PC-3 (cell line): ENCODE results near the gene COL4A1. TPM values are rescaled to one million over a fixed set of nuclear protein-coding genes. Genes with fewer than 3 reads are reported as not detected.

ENCODE experiments used
- ATAC-seq: fragments of 200-7000 bp; cut with Tn5 transposase; 2 replicates; pipeline ENCODE4 v1.9.1; 2020; ENCODE audit warnings: mild to moderate bottlenecking, moderate library complexity
- BruUV-seq: library from RNA; stranded (reverse); fragments of 400-500 nt; replicated peaks from 2 replicates; lab custom pipeline; 2021; lab: Mats Ljungman, UMichigan
- CTCF ChIA-PET: fragments of 300-600 bp; sonication (Branson Sonifier 250); formaldehyde crosslinking; loops from one replicate; lab custom pipeline; 2022; ENCODE audit warnings: antibody characterized with exemption; lab: Charles Lee
- POLR2A ChIA-PET: fragments of 300-600 bp; sonication (Branson Sonifier 250); formaldehyde crosslinking; loops from one replicate; lab custom pipeline; 2022; ENCODE audit warnings: antibody characterized with exemption; ENCODE audit not compliant: unreplicated experiment; lab: Charles Lee
- DNase-seq: peaks from one replicate; pipeline ENCODE4 v3.0.0-alpha.2; 2015
- H2AFZ ChIP-seq: fragments of 300-600 bp; sonication (generic); 2 replicates; pipeline ENCODE4 v1.6.0; 2016; ENCODE audit warnings: antibody characterized with exemption, low read length
- H3F3A ChIP-seq: fragments of 300-600 bp; sonication (generic); one replicate; pipeline ENCODE4 v1.6.0; 2017; ENCODE audit warnings: antibody characterized with exemption, low read length, control low read depth, mild to moderate bottlenecking; ENCODE audit not compliant: unreplicated experiment
- H3K27ac ChIP-seq: fragments of 300-600 bp; sonication (generic); 2 replicates; pipeline ENCODE4 v1.5.1; 2016; ENCODE audit warnings: mild to moderate bottlenecking, low read length
- H3K27me3 ChIP-seq: fragments of 300-600 bp; sonication (generic); 2 replicates; pipeline ENCODE4 v1.6.1; 2016; ENCODE audit warnings: low read length, mixed read lengths
- H3K36me3 ChIP-seq: fragments of 300-600 bp; sonication (generic); 2 replicates; pipeline ENCODE4 v1.6.1; 2016; ENCODE audit warnings: low read depth, mixed run types, low read length, mixed read lengths
- H3K4me1 ChIP-seq: fragments of 300-600 bp; sonication (generic); 2 replicates; pipeline ENCODE4 v1.5.1; 2016; ENCODE audit warnings: low read length; ENCODE audit not compliant: insufficient read depth
- H3K4me2 ChIP-seq: fragments of 300-600 bp; sonication (generic); 2 replicates; pipeline ENCODE4 v1.6.0; 2016; ENCODE audit warnings: low read length
- H3K4me3 ChIP-seq: fragments of 300-600 bp; sonication (generic); 2 replicates; pipeline ENCODE4 v1.5.1; 2016; ENCODE audit warnings: mild to moderate bottlenecking, low read length, mixed read lengths
- H3K79me2 ChIP-seq: fragments of 300-600 bp; sonication (generic); 2 replicates; pipeline ENCODE4 v1.6.1; 2017; ENCODE audit warnings: low read length, mixed read lengths
- H3K9ac ChIP-seq: fragments of 300-600 bp; sonication (generic); 2 replicates; pipeline ENCODE4 v1.6.0; 2016; ENCODE audit warnings: mild to moderate bottlenecking, low read length
- H3K9me2 ChIP-seq: fragments of 300-600 bp; sonication (generic); replicated peaks from 2 replicates; pipeline ENCODE4 v1.6.1; 2016; ENCODE audit warnings: mixed run types, low read length, mixed read lengths
- H3K9me3 ChIP-seq: fragments of 300-600 bp; sonication (generic); 2 replicates; pipeline ENCODE4 v1.6.1; 2016; ENCODE audit warnings: low read length, mixed read lengths
- H4K20me1 ChIP-seq: fragments of 300-600 bp; sonication (generic); 2 replicates; pipeline ENCODE4 v1.6.1; 2016; ENCODE audit warnings: low read length, mixed read lengths
- CTCF ChIP-seq: fragments of 300-600 bp; sonication (generic); conservative IDR thresholded peaks from 2 replicates; pipeline ENCODE4 v1.5.1; 2017; ENCODE audit warnings: antibody characterized with exemption, low read depth, mild to moderate bottlenecking, low read length
- EZH2 ChIP-seq: fragments of 300-600 bp; sonication (generic); IDR thresholded peaks from one replicate; pipeline ENCODE4 v1.6.1; 2017; ENCODE audit warnings: antibody characterized with exemption, mild to moderate bottlenecking, low read length; ENCODE audit not compliant: unreplicated experiment
- EZH2phosphoT487 ChIP-seq: fragments of 300-600 bp; sonication (generic); IDR thresholded peaks from 2 replicates; pipeline ENCODE4 v1.6.1; 2018; ENCODE audit warnings: mild to moderate bottlenecking, antibody characterized with exemption, low read length, borderline replicate concordance
- intact Hi-C: fragments of 100-400 bp; cut with micrococcal nuclease; formaldehyde crosslinking; loops from 2 replicates; pipeline ENCODE4 v1.9.0; 2023
- total RNA-seq: library from RNA; depleted of rRNA; stranded (reverse); fragments of >200 nt; gene quantifications from 2 replicates; pipeline ENCODE4 v1.2.3, GENCODE V29; 2014

Gene COL4A1
- total RNA-seq, 1 experiment from 2014 or later: 48.7 TPM

GRCh38 chr13:110227864-110228643 is 78.9 kb downstream of the COL4A1 start:
- H3F3A ChIP-seq: no peaks in the 10 kb centered on the region
- H2AFZ ChIP-seq: no peak overlapping the region
- no peaks in the 10 kb centered on the region for H3K9me2 ChIP-seq
- no peak overlapping the region for H3K9ac ChIP-seq
- CTCF ChIA-PET: no interaction called here
- no peak overlapping the region for H3K4me2 ChIP-seq
- no peaks in the 10 kb centered on the region for H3K27me3 ChIP-seq
- ATAC-seq (no peak), DNase-seq (no peak)
- POLR2A ChIA-PET: no interaction called here
- H3K4me3 ChIP-seq: no peak overlapping the region
- intact Hi-C loops: no loop called here
- TF ChIP-seq EZH2phosphoT487 (no peak), CTCF (no peak), EZH2 (no peak)
- BruUV-seq: no TSS peak
- H3K27ac ChIP-seq: no peak overlapping the region
- H3K79me2 ChIP-seq: no peaks in the 10 kb centered on the region
- H4K20me1 ChIP-seq: no peaks in the 10 kb centered on the region
- peaks cover 5% of the 10 kb centered on the region for H3K4me1 ChIP-seq
- no peaks in the 10 kb centered on the region for H3K9me3 ChIP-seq
- H3K36me3 ChIP-seq: no peaks in the 10 kb centered on the region

- intact Hi-C loops: no loop called here
- ATAC-seq (no peak), DNase-seq (no peak)
- TF ChIP-seq EZH2 (no peak), EZH2phosphoT487 (no peak), CTCF (no peak)
- ChIA-PET POLR2A (no interaction called here), CTCF (no interaction called here)
- Histone ChIP-seq H3K4me1 (no peaks in the 10 kb centered on the region; the same call in 1 of the 2 replicates), H3K9ac (no peak overlapping the region), H3K4me3 (no peak overlapping the region), H3F3A (no peaks in the 10 kb centered on the region), H2AFZ (no peak overlapping the region), H3K9me2 (no peaks in the 10 kb centered on the region), H3K27me3 (no peaks in the 10 kb centered on the region), H4K20me1 (no peaks in the 10 kb centered on the region), H3K79me2 (no peaks in the 10 kb centered on the region), H3K27ac (no peak overlapping the region), H3K4me2 (no peak overlapping the region), H3K9me3 (no peaks in the 10 kb centered on the region), H3K36me3 (no peaks in the 10 kb centered on the region)
- BruUV-seq: no TSS peak
These were observed 79.5 kb downstream of the COL4A1 start for GRCh38 chr13:110227416-110227815.
